Rectal smooth muscle tissue (tissue), 1 donor: ENCODE data around the gene A2ML1.
"Not testable (repeated sequence)": the region's sequence is repeated elsewhere in the genome, so short reads cannot be mapped to it uniquely, and the experiment has no call there.

Experiments used
- H3K27ac ChIP-seq: one replicate; pipeline ENCODE4 v1.7.0; 2013; ENCODE audit warnings: low read depth, low read length, inconsistent platforms
- H3K27me3 ChIP-seq: one replicate; pipeline ENCODE4 v1.7.0; 2013; ENCODE audit warnings: low read length; ENCODE audit not compliant: control insufficient read depth, insufficient read depth
- H3K36me3 ChIP-seq: one replicate; pipeline ENCODE4 v1.7.0; 2013; ENCODE audit warnings: low read length; ENCODE audit not compliant: control insufficient read depth, insufficient read depth
- H3K4me1 ChIP-seq: one replicate; pipeline ENCODE4 v1.7.0; 2013; ENCODE audit warnings: low read length; ENCODE audit not compliant: control insufficient read depth, insufficient read depth
- H3K4me3 ChIP-seq: one replicate; pipeline ENCODE4 v1.7.0; 2013; ENCODE audit warnings: low read length
- H3K9ac ChIP-seq: one replicate; pipeline ENCODE4 v1.7.0; 2013; ENCODE audit warnings: low read length

The A2ML1 gene

DNA sequence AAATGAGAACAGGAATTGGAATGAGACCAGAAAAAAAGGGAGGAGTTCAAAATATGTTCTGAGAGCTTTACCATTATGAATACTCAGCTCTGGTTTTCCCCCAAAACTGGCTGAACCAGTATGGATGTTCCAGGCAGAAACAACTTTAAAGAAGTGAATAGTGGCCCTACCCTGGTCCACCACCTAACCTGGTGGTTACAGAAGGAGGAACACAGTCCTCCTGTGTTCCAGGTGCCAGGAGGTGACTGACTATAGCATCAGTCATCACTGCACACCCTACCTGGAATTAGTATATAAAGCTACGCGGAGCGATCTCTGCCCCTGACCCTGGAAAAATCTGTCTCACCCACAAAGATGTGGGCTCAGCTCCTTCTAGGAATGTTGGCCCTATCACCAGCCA lies at the start of gene A2ML1:
Gene A2ML1, plus strand, starts transcription at position 324 of the 400 bp plus-strand sequence. Its CDS starts 31 bp downstream, at position 355.
- H3K9ac ChIP-seq, result no peak within 1 kb of the TSS
- no peaks in the 10 kb centered on the region for H3K27me3 ChIP-seq
- H3K36me3 ChIP-seq, result no peaks in the 10 kb centered on the region
- H3K27ac ChIP-seq, result no peak within 1 kb of the TSS
- no peaks in the 10 kb centered on the region for H3K4me1 ChIP-seq
- H3K4me3 ChIP-seq, result no peak within 1 kb of the TSS

GRCh38 chr12:8773461-8773860 lies 49.0 kb upstream of the A2ML1 start:
- Histone ChIP-seq H3K27me3 (no peaks in the 10 kb centered on the region), H3K9ac (no peak overlapping the region), H3K4me1 (no peaks in the 10 kb centered on the region), H3K36me3 (no peaks in the 10 kb centered on the region), H3K27ac (no peak overlapping the region), H3K4me3 (no peak overlapping the region)

DNA sequence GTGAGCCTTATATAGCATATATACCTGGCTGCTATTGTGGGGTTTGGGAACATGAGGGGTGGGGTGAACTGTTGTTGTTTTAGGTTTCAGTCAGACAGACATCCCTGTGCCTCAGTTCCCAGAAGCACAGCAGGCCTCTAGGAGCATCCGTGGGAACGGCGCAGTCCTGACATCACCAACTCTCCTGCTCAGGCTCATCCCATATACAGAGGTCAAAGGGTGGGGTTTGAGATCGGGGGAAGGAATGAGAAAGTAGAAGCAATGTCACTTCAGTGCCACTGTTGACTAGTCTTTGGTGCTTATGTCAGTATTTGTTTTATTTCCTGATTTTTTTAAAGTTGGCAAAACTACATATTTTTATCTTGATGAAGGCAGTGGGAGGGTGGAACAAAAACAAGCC lies 43.1 kb upstream of the A2ML1 start:
- no peak overlapping the region for H3K9ac ChIP-seq
- no peak overlapping the region for H3K4me3 ChIP-seq
- no peaks in the 10 kb centered on the region for H3K4me1 ChIP-seq
- peaks cover 2% of the 10 kb centered on the region for H3K36me3 ChIP-seq
- no peak overlapping the region for H3K27ac ChIP-seq
- no peaks in the 10 kb centered on the region for H3K27me3 ChIP-seq

DNA sequence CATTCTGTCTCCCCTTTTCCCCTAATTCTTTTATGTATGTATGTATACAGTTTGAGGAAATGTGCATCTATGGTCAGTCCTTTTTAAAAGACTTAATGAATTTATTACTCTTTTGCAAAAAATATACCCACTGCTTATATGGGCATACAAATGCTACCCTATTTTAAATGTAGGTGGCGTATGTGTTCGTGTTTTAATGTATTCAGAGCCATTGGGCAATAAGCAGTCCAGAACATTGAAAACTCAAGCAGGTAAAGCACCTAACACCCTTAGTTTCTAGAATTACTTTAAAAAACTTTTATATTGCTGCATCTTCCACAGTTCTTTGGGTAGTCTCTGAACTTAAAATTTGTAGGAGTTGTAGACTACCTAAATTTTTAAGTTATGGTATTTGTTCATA lies 42.6 kb upstream of the A2ML1 start:
- no peak overlapping the region for H3K4me3 ChIP-seq
- no peaks in the 10 kb centered on the region for H3K4me1 ChIP-seq
- no peak overlapping the region for H3K27ac ChIP-seq
- no peak overlapping the region for H3K9ac ChIP-seq
- H3K27me3 ChIP-seq, result no peaks in the 10 kb centered on the region
- H3K36me3 ChIP-seq, result peaks cover 2% of the 10 kb centered on the region

DNA sequence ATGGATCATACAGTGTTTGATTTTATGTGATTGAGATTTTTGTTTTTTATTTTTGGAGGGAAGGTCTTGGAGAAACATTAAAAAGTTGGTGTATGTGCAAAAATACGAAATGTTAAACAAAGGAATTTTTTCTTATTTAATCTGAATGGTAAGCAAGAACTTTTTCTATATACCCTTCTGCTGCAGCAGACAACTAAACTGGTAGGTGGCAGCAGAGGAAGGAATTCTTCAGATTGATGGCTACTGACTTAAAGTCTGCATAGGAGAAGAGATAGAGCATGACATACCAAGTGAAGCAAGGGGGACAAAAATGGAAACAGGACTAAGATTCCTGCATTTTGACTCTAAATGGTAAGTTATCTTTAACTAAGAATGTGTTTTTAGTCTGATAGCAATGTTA lies 42.0 kb upstream of the A2ML1 start:
- Histone ChIP-seq H3K27me3 (no peaks in the 10 kb centered on the region), H3K4me1 (no peaks in the 10 kb centered on the region), H3K4me3 (no peak overlapping the region), H3K9ac (no peak overlapping the region), H3K27ac (no peak overlapping the region), H3K36me3 (peaks cover 2% of the 10 kb centered on the region)

- H3K4me3 ChIP-seq, result no peak overlapping the region
- H3K9ac ChIP-seq, result no peak overlapping the region
- H3K27ac ChIP-seq, result no peak overlapping the region
- H3K4me1 ChIP-seq, result no peaks in the 10 kb centered on the region
- peaks cover 2% of the 10 kb centered on the region for H3K36me3 ChIP-seq
- H3K27me3 ChIP-seq, result no peaks in the 10 kb centered on the region
Observed at GRCh38 chr12:8781381-8782127, 40.9 kb upstream of the A2ML1 start.

DNA sequence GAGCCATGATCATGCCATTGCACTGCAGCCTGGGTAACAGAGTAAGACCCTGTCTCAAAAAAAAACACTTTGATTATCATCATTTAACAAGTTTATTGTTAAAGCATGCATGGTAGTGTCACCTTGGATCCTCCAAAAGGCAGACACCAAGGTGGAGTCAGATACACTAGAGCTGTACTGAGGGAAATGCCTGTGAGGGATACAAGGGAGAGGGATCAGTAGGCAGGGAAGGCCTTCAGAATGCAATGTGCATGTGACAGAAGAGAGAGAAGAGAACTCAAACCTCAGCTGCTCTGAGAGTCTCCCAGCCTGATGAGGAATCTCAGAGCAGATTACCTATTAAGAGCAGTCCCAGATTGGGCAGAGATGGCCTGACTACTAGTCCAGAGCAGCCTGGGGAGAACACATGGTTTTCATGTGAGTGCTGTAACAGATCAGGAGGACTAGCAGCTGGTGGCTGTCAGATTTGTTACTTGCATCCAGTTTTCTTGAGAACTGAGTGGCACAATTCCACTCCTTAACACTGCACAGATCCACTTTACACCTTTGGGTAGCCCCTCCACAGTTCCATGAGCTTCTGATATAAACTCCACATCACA lies 38.0 kb upstream of the A2ML1 start:
- no peak overlapping the region for H3K9ac ChIP-seq
- H3K27me3 ChIP-seq, result no peaks in the 10 kb centered on the region
- no peak overlapping the region for H3K27ac ChIP-seq
- H3K36me3 ChIP-seq, result peaks cover 2% of the 10 kb centered on the region
- H3K4me1 ChIP-seq, result no peaks in the 10 kb centered on the region
- H3K4me3 ChIP-seq, result no peak overlapping the region

DNA sequence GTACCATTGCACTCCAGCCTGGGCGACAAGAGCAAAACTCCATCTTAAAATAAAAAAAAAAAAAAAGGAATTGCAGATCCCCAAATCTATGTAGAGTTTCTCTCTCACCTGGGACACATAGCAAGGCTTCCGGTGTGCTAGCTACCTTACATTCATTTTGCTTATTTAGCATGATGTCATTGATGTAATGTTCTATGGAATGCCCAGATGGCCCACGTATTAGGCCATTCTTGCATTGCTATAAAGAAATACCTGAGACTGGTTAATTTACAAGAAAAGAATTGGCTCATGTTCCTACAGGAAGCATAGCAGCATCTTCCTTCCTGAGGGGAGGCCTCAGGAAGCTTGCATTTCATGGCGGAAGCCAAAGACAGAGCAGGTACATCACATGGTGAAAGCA lies 36.9 kb upstream of the A2ML1 start:
- H3K4me1 ChIP-seq, result no peaks in the 10 kb centered on the region
- H3K4me3 ChIP-seq, result no peak overlapping the region
- no peaks in the 10 kb centered on the region for H3K27me3 ChIP-seq
- peaks cover 2% of the 10 kb centered on the region for H3K36me3 ChIP-seq
- no peak overlapping the region for H3K27ac ChIP-seq
- H3K9ac ChIP-seq, result no peak overlapping the region

DNA sequence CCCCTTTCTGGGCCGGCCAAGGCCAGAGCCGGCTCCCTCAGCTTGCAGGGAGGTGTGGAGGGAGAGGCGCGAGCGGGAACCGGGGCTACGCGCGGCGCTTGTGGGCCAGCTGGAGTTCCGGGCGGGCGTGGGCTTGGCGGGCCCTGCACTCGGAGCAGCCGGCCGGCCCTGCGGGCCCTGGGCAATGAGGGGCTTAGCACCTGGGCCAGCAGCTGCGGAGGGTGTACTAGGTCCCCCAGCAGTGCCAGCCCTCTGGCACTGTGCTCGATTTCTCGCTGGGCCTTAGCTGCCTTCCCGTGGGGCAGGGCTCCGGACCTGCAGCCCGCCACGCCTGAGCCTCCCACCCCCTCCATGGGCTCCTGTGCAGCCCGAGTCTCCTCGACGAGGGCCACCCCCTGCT lies 35.2 kb upstream of the A2ML1 start:
- H3K4me3 ChIP-seq, H3K27ac ChIP-seq, H3K9ac ChIP-seq, H3K36me3 ChIP-seq, H3K27me3 ChIP-seq, H3K4me1 ChIP-seq: not testable (repeated sequence)

DNA sequence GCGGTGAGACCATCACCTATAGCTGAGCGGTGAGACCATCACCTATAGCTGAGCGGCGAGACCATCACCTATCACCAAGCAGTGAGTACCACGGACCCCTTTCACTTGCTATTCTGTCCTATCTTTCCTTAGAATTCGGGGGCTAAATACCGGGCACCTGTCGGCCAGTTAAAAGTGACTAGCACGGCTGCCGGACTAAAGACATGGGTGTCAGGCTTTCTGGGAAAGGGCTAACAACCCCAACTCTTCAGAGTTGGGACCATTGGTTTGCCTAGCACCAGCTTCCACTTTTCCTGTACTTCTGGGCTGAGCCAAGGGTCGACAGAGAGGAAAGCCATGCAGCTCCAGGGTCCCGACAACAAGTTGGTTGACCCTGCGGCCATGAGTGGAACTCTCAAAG lies 33.7 kb upstream of the A2ML1 start:
- not testable (repeated sequence) for H3K9ac ChIP-seq, H3K27ac ChIP-seq, H3K36me3 ChIP-seq, H3K27me3 ChIP-seq, H3K4me1 ChIP-seq
- H3K4me3 ChIP-seq, result peak overlapping the region; percentile 4

- H3K4me1 ChIP-seq, H3K4me3 ChIP-seq: not testable (repeated sequence)
Observed at GRCh38 chr12:8789341-8790013, 32.9 kb upstream of the A2ML1 start.

DNA sequence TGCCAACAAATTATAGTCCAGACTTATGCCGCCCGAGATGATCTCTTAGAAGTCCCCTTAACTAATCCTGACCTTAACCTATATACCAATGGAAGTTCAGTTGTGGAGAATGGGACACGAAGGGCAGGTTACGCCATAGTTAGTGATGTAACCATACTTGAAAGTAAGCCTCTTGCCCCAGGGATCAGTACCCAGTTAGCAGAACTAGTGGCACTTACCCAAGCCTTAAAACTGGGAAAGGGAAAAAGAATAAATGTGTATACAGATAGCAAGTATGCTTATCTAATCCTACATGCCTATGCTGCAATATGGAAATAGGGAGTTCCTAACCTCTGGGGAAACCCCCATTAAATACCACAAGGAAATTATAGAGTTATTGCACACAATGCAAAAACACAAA lies 29.2 kb upstream of the A2ML1 start:
- not testable (repeated sequence) for H3K27me3 ChIP-seq, H3K4me1 ChIP-seq, H3K36me3 ChIP-seq, H3K27ac ChIP-seq, H3K4me3 ChIP-seq, H3K9ac ChIP-seq

More at GRCh38 chr12:8789341-8790013, 32.9 kb upstream of the A2ML1 start:
- H3K9ac ChIP-seq, H3K36me3 ChIP-seq, H3K27ac ChIP-seq, H3K27me3 ChIP-seq: not testable (repeated sequence)

DNA sequence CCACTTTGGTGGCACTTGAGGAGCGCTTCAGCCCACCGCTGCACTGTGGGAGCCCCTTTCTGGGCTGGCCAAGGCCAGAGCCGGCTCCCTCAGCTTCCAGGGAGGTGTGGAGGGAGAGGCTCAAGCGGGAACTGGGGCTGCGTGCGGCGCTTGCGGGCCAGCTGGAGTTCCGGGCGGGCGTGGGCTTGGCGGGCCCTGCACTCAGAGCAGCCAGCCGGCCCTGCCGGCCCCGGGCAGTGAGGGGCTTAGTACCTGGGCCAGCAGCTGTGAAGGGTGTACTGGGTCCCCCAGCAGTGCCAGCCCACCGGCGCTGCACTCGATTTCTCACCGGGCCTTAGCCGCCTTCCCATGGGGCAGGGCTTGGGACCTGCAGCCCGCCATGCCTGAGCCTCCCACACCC lies 27.8 kb upstream of the A2ML1 start:
- not testable (repeated sequence) for H3K36me3 ChIP-seq, H3K9ac ChIP-seq, H3K4me3 ChIP-seq, H3K27ac ChIP-seq, H3K4me1 ChIP-seq, H3K27me3 ChIP-seq
